ENCODE results near the gene MDK.

The MDK gene

GRCh38 chr11:46381819-46382645 is 563 bp downstream of the MDK start:
- DNase-seq (ENCODE audit: extremely low spot score), result peak; percentile 51
- TF ChIP-seq CTCF (IDR thresholded peaks at IDR 0.05; ENCODE audit: control extremely low read depth, extremely low read depth, low read depth, missing control alignments), result no peak
- ChIA-PET CTCF (interaction anchor here (0.8 to 1.7 kb wide), 3 partner anchors 10 to 147 kb away, joined by 3 to 10 read pairs (median 8); partner anchors contain the start of gene CHRM4), POLR2A (no interaction called here)

DNA sequence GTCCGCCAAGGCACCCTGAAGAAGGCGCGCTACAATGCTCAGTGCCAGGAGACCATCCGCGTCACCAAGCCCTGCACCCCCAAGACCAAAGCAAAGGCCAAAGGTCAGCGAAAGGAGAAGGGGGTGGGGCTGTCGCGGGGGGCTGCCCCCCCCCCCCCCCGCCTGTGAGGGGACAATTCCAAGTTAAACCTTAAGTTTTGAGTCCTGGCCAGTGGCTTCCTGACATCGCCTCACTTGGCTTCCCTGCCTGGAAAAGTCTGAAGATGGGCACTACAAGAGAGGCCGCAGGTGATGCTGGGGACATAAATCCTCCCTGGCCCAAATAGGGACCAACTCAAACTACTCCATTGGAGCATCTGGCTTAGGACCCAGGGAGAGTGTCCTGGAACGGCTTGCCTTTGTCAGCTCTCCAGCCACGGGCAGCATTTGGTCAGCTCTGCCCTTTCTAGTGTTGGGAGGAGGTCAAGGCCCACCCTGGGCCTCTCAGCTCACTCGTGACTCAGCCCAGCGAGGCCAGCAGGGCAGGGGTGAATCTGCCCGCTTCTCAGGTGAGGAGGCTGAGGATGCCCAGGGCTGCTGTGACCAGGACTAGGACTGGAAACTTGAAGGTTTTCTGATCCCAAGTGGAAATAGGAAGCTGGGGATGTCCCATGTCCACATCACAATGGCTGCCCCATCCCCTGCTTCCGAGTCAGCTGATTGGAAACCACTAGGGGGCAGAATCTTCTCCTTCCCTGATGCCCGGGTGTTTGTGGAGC is 1.4 kb downstream of the MDK start:
- ChIA-PET POLR2A (interaction anchor here (0.5 kb wide), 1 partner anchor 134 kb away, joined by 4 read pairs; no protein-coding TSS in a partner anchor), CTCF (interaction anchor here (0.8 to 1.7 kb wide), 6 partner anchors 10 to 146 kb away, joined by 3 to 10 read pairs (median 4); partner anchors contain the start of gene CHRM4)
- no peak for DNase-seq (ENCODE audit: extremely low spot score)
- no peak for TF ChIP-seq CTCF (IDR thresholded peaks at IDR 0.05; ENCODE audit: control extremely low read depth, extremely low read depth, low read depth, missing control alignments)

DNA sequence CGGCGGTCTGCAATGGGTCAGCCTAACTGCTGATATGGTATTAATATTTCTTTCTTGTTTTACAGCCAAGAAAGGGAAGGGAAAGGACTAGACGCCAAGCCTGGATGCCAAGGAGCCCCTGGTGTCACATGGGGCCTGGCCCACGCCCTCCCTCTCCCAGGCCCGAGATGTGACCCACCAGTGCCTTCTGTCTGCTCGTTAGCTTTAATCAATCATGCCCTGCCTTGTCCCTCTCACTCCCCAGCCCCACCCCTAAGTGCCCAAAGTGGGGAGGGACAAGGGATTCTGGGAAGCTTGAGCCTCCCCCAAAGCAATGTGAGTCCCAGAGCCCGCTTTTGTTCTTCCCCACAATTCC is 1.9 kb downstream of the MDK start:
- POLR2A ChIA-PET, result no interaction called here
- CTCF ChIA-PET, result interaction anchor here (0.9 to 1.7 kb wide), 6 partner anchors 9 to 234 kb away, joined by 3 to 10 read pairs (median 4); partner anchors contain the start of genes ATG13, CHRM4 and HARBI1
- TF ChIP-seq CTCF (IDR thresholded peaks at IDR 0.05; ENCODE audit: control extremely low read depth, extremely low read depth, low read depth, missing control alignments), result no peak
- DNase-seq (ENCODE audit: extremely low spot score), result no peak

DNA sequence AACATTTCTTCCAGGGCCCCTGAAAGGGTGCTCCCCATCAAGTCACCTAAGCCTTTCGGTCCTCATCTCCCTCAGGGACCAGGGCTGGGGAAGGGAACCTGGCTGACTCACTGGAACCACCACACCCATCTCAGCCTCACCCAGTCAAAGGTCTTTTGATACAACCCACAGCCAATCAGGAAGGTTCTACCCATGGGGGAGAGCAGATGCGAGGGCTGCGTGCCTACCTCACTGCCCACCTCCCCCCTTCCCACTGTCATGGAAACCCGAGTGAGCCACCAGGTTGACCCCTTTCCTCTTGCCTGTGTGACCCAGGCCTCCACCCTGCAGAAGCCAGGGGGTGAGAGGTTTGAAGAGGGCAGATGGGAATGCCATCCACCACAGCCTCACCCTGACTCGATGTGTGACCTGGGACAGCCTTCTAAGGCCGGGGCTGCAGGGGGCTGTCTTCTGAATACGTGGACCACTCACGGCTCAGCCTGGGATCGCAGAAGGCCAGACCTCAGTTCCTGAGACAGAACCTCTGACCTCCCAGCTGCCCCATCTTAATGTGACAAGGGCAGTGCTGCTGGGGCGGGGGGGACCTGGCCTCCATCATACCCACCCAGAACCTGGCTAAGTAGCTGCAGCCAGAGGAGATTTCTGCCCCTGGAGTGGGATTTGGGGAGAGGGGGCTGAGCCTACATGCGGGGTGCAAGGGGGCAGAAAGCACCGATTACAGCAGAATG is 2.7 kb downstream of the MDK start:
- CTCF ChIA-PET, result interaction anchor here (0.9 to 1.7 kb wide), 6 partner anchors 8 to 233 kb away, joined by 3 to 10 read pairs (median 4); partner anchors contain the start of genes ATG13, CHRM4 and HARBI1
- TF ChIP-seq CTCF (IDR thresholded peaks at IDR 0.05; ENCODE audit: control extremely low read depth, extremely low read depth, low read depth, missing control alignments), result no peak
- no peak for DNase-seq (ENCODE audit: extremely low spot score)
- POLR2A ChIA-PET, result no interaction called here

DNA sequence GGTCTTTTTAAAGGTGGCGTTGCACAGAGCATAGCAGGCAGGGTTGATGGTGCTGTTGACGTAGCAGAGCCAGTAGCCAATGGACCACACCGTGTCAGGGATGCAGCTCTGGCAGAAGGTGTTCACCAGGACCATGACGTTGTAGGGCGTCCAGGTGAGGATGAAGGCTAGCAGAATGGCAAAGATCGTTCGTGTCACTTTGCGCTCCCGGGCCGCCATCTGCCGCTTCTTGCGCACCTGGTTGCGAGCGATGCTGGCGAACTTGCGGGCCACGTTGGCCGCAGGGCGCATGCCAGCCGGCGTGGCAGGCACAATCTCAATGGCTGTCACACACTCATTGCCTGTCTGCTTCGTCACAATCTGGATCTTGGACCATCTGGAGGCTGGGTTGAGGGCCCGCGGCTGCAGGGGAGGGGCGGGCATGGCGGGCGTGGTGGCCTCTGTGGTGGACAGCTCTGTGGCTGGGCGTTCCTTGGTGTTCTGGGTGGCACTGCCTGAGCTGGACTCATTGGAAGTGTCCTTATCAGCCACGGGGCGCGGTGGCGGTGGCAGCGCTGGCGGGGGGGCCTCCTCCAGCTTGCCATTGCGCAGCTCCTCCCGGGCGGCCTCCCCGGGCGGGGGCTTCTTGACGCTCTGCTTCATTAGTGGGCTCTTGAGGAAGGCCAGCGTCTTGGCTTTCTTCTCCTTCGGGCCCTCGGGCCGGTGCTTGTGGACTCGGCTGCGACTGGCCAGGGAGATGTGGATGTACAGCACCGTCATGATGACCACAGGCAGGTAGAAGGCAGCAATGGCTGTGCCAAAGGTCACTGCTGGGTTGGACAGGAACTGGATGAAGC is 3.9 kb downstream of the MDK start:
- TF ChIP-seq CTCF (IDR thresholded peaks at IDR 0.05; ENCODE audit: control extremely low read depth, extremely low read depth, low read depth, missing control alignments), result no peak
- CTCF ChIA-PET, result interaction anchor here (1.4 kb wide), 1 partner anchor 105 kb away, joined by 3 read pairs; no protein-coding TSS in a partner anchor
- DNase-seq (ENCODE audit: extremely low spot score), result no peak
- POLR2A ChIA-PET, result no interaction called here
